ENCODE results near the gene VWF.

DNA sequence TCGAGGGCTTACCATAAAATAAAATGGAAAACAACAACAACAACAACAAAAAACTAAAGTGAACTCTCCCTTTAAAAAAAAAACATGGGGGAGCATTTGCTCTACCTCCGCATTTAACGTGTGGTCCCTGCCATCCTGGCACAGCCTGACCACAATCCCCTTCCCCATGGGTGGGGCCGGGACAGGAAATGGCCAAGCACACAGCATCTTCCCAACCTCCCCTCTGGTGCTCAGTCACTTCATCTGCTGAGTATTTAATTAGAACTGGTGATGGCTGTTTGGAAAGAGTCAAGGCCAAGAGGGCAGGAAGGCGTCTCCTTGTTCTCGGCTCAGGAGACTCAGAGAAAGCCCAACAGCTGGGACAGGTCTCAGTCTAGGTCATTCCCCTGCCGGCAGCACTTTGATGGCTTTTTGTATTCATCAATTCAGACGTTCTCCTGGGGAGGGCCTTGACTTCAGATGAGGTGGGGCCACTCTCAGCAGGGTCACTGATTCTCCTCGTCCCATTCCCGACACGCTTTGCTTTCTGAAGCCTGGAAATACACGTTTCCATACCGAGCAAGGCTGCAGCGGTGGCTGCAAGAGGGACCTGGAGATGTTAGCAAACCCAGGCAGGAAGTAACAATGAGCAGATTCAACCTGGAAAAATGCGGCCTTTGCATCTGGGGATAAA, 223.8 kb downstream of the VWF start:
- TF ChIP-seq FOXM1 (IDR thresholded peaks at IDR 0.05; ENCODE audit: borderline replicate concordance) (no peak), NFRKB (IDR thresholded peaks at IDR 0.05) (no peak), BHLHE40 (IDR thresholded peaks at IDR 0.05; ENCODE audit: borderline replicate concordance) (no peak), TARDBP (IDR thresholded peaks at IDR 0.05) (no peak), HDGF (IDR thresholded peaks at IDR 0.05; ENCODE audit: borderline replicate concordance) (no peak), FOXK2 (IDR thresholded peaks at IDR 0.05) (no peak), L3MBTL2 (conservative IDR thresholded peaks at IDR 0.05) (no peak), SP1 (IDR thresholded peaks at IDR 0.05) (no peak), SUZ12 (IDR thresholded peaks at IDR 0.05) (no peak), FOXA1 (IDR thresholded peaks at IDR 0.05) (no peak), ARNT (IDR thresholded peaks at IDR 0.05) (no peak), LEF1 (IDR thresholded peaks at IDR 0.05; ENCODE audit: borderline replicate concordance) (no peak)
- TF ChIP-seq, protein P1, sequence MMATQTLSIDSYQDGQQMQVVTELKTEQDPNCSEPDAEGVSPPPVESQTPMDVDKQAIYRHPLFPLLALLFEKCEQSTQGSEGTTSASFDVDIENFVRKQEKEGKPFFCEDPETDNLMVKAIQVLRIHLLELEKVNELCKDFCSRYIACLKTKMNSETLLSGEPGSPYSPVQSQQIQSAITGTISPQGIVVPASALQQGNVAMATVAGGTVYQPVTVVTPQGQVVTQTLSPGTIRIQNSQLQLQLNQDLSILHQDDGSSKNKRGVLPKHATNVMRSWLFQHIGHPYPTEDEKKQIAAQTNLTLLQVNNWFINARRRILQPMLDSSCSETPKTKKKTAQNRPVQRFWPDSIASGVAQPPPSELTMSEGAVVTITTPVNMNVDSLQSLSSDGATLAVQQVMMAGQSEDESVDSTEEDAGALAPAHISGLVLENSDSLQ (IDR thresholded peaks at IDR 0.05), result no peak

All from HEK293T (cell line).